Measurements from ENCODE around the gene FAM170B. TPM values are rescaled to one million over a fixed set of nuclear protein-coding genes. Genes with fewer than 3 reads are reported as not detected.

Gene FAM170B
- total and polyA plus RNA-seq, 2 of the 4 experiments (the other 2 are of a cell fraction): not detected

- no peak for TF ChIP-seq MAZ (IDR thresholded peaks at IDR 0.05; ENCODE audit: borderline replicate concordance, low read depth, low read length)
Measured at GRCh38 chr10:49166484-49167400, 32.9 kb upstream of the FAM170B start (continued).

- Histone ChIP-seq H3K9me3 (ENCODE audit: control insufficient read depth, insufficient read depth, low read length) (no peaks in the 10 kb centered on the region), H3K56ac (ENCODE audit: extremely low read depth, insufficient read depth, low read length) (no peak overlapping the region), H2BK20ac (ENCODE audit: low read depth, low read length) (0 out of 2 replicates have a peak overlapping the region, but pooled peaks have one; percentile 44), H4K91ac (ENCODE audit: insufficient read depth, low read depth, low read length) (0 out of 2 replicates have a peak overlapping the region, but pooled peaks have one; percentile 50), H2BK15ac (ENCODE audit: low read depth, low read length) (no peak overlapping the region), H2AK9ac (replicated peaks; ENCODE audit: low read depth, low read length, poor library complexity) (no peak overlapping the region), H3K4ac (ENCODE audit: low read depth, low read length) (no peak overlapping the region), H3K18ac (ENCODE audit: low read depth, low read length) (no peak overlapping the region), H2AK5ac (ENCODE audit: low read depth, low read length) (peak overlapping the region; percentile 43; the same call in 1 of the 2 replicates), H3K27me3 (ENCODE audit: control insufficient read depth, insufficient read depth, low read length) (no peaks in the 10 kb centered on the region), H3K14ac (replicated peaks; ENCODE audit: low read depth, low read length) (no peak overlapping the region), H2BK120ac (ENCODE audit: low read depth, low read length) (no peak overlapping the region), H3K4me2 (ENCODE audit: low read depth, low read length) (no peak overlapping the region), H3K23ac (ENCODE audit: low read depth, low read length) (no peak overlapping the region), H4K5ac (ENCODE audit: low read depth, low read length) (no peak overlapping the region), H3K36me3 (ENCODE audit: control insufficient read depth, insufficient read depth, low read length) (no peaks in the 10 kb centered on the region), H2BK5ac (ENCODE audit: low read depth, low read length, poor library complexity, severe bottlenecking) (no peak overlapping the region), H3K4me3 (ENCODE audit: insufficient read depth, low read depth, low read length) (no peak overlapping the region), H3K27ac (ENCODE audit: insufficient read depth, low read length) (no peak overlapping the region), H3K9ac (ENCODE audit: low read depth, low read length) (no peak overlapping the region), H2AFZ (replicated peaks; ENCODE audit: low read length, poor library complexity) (no peak overlapping the region), H4K20me1 (ENCODE audit: insufficient read depth, low read length) (no peaks in the 10 kb centered on the region), H4K8ac (ENCODE audit: low read depth in 2 of 2, low read length in 2 of 2) (no peak overlapping the region), H3K9me1 (ENCODE audit: insufficient read depth, low read length) (peaks cover 11% of the 10 kb centered on the region), H3K4me1 (ENCODE audit: control insufficient read depth, insufficient read depth, low read length) (peaks cover 10% of the 10 kb centered on the region), H3K79me1 (ENCODE audit: low read depth in 1 of 2, low read length in 2 of 2) (no peaks in the 10 kb centered on the region)
- ChIA-PET POLR2A (ENCODE audit: unreplicated experiment) (no interaction called here), CTCF (no interaction called here)
- ATAC-seq (ENCODE audit: low read depth) (no peak), DNase-seq (no peak)
- in situ Hi-C loops (cut with MboI; ENCODE audit: low sequenced_read_pairs) (no loop called here), dilution Hi-C loops (cut with HindIII; ENCODE audit: low sequenced_read_pairs, unreplicated experiment) (no loop called here), intact Hi-C loops (cut with micrococcal nuclease) (loop anchor here (10.0 kb wide), 1 partner anchor 349 kb away; no protein-coding TSS in a partner anchor)
- no TSS peak for BruUV-seq (replicated peaks)
- WGBS, 2 experiments (ENCODE audit: extremely low coverage in 2 of 2, insufficient read length in 1 of 2): no CpG with 5 or more reads among the region's 14 CpGs
- TF ChIP-seq RAD21 (IDR thresholded peaks at IDR 0.05; ENCODE audit: low read length) (no peak), MAZ (IDR thresholded peaks at IDR 0.05; ENCODE audit: borderline replicate concordance, low read depth, low read length) (no peak), MAFK (IDR thresholded peaks at IDR 0.05; ENCODE audit: low read depth, low read length) (no peak), NFE2L2 (IDR thresholded peaks at IDR 0.05; ENCODE audit: low read depth, low read length) (peak; percentile 69), BHLHE40 (IDR thresholded peaks at IDR 0.05; ENCODE audit: low read depth, low read length) (no peak), CHD1 (IDR thresholded peaks at IDR 0.05; ENCODE audit: low read depth, low read length) (no peak)
- TF ChIP-seq, protein P1, sequence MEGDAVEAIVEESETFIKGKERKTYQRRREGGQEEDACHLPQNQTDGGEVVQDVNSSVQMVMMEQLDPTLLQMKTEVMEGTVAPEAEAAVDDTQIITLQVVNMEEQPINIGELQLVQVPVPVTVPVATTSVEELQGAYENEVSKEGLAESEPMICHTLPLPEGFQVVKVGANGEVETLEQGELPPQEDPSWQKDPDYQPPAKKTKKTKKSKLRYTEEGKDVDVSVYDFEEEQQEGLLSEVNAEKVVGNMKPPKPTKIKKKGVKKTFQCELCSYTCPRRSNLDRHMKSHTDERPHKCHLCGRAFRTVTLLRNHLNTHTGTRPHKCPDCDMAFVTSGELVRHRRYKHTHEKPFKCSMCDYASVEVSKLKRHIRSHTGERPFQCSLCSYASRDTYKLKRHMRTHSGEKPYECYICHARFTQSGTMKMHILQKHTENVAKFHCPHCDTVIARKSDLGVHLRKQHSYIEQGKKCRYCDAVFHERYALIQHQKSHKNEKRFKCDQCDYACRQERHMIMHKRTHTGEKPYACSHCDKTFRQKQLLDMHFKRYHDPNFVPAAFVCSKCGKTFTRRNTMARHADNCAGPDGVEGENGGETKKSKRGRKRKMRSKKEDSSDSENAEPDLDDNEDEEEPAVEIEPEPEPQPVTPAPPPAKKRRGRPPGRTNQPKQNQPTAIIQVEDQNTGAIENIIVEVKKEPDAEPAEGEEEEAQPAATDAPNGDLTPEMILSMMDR (conservative IDR thresholded peaks at IDR 0.05; ENCODE audit: low read depth, low read length): no peak
Measured at GRCh38 chr10:49165821-49166483, 32.1 kb upstream of the FAM170B start.

Data from IMR-90 (cell line).